22Rv1 (cell line): Measurements from ENCODE around the gene KAZALD1.

Experiments
- CTCF ChIP-seq: fragments of 450-650 bp; IDR thresholded peaks from 2 replicates; pipeline ENCODE4 v1.5.1; 2017; ENCODE audit warnings: mild to moderate bottlenecking
- ZFX ChIP-seq: fragments of 450-650 bp; IDR thresholded peaks from 2 replicates; pipeline ENCODE4 v1.6.1; 2017; ENCODE audit warnings: antibody characterized with exemption, borderline replicate concordance

GRCh38 chr10:101046332-101047238 lies 15.2 kb upstream of the KAZALD1 start:
- TF ChIP-seq CTCF (no peak), ZFX (no peak)
